T-helper 17 cell (primary cell): ENCODE data around the gene TBC1D1. TPM values are rescaled to one million over a fixed set of nuclear protein-coding genes. Genes with fewer than 3 reads are reported as not detected.

ENCODE experiments used
- ATAC-seq: fragments of 150-1000 bp; cut with Tn5 transposase; 2 replicates; pipeline ENCODE4 v1.10.0; 2021; ENCODE audit warnings: mild to moderate bottlenecking, moderate library complexity
- DNase-seq, 3 donors: peaks; one replicate each; pipeline versions ENCODE4 v3.0.0 to v3.0.0-alpha.2; 2020 to 2021
- H3K9me3 ChIP-seq: one replicate; pipeline ENCODE4 v1.7.0; 2013; ENCODE audit warnings: low read length, mild to moderate bottlenecking; ENCODE audit not compliant: control insufficient read depth, poor library complexity, severe bottlenecking
- H3K27ac Mint-ChIP-seq: one replicate; pipeline ENCODE4 v1.8.0; 2022; ENCODE audit warnings: mild to moderate bottlenecking, moderate library complexity, mixed read lengths
- H3K27me3 Mint-ChIP-seq: one replicate; pipeline ENCODE4 v1.8.0; 2022; ENCODE audit warnings: mixed read lengths
- H3K36me3 Mint-ChIP-seq: one replicate; pipeline ENCODE4 v1.8.0; 2022; ENCODE audit warnings: low read depth, mixed read lengths
- H3K4me1 Mint-ChIP-seq: one replicate; pipeline ENCODE4 v1.8.0; 2022; ENCODE audit warnings: mild to moderate bottlenecking, mixed read lengths
- H3K4me3 Mint-ChIP-seq: one replicate; pipeline ENCODE4 v1.8.0; 2022; ENCODE audit warnings: mild to moderate bottlenecking, moderate library complexity, mixed read lengths
- total RNA-seq, 4 donors: library from RNA in 2 of 4; stranded (reverse) in 2 of 4; gene quantifications; one replicate each; pipeline ENCODE4 v1.2.3 and lab custom pipeline; 2022 to 2026

Gene TBC1D1
- total RNA-seq, 2 donors from 2014 or later, result 45.5 to 51.1 TPM

GRCh38 chr4:37999965-38000364 is 109.1 kb downstream of the TBC1D1 start:
- peaks cover 25% of the 10 kb centered on the region for H3K4me1 Mint-ChIP-seq
- ATAC-seq (no peak), DNase-seq (no peak)
- no peak overlapping the region for H3K4me3 Mint-ChIP-seq
- no peaks in the 10 kb centered on the region for H3K27me3 Mint-ChIP-seq
- H3K36me3 Mint-ChIP-seq, result peaks cover 5% of the 10 kb centered on the region
- H3K27ac Mint-ChIP-seq, result no peak overlapping the region
- no peaks in the 10 kb centered on the region for H3K9me3 ChIP-seq

GRCh38 chr4:38001927-38002326 is 111.0 kb downstream of the TBC1D1 start:
- no peaks in the 10 kb centered on the region for H3K27me3 Mint-ChIP-seq
- H3K27ac Mint-ChIP-seq, result no peak overlapping the region
- H3K4me3 Mint-ChIP-seq, result no peak overlapping the region
- DNase-seq (no peak), ATAC-seq (no peak)
- H3K36me3 Mint-ChIP-seq, result peaks cover 5% of the 10 kb centered on the region
- H3K9me3 ChIP-seq, result no peaks in the 10 kb centered on the region
- peaks cover 27% of the 10 kb centered on the region for H3K4me1 Mint-ChIP-seq

- H3K27me3 Mint-ChIP-seq, result no peaks in the 10 kb centered on the region
- no peak for DNase-seq
- peaks cover 29% of the 10 kb centered on the region for H3K4me1 Mint-ChIP-seq
- H3K4me3 Mint-ChIP-seq, result no peak overlapping the region
- ATAC-seq, result no peak
- H3K36me3 Mint-ChIP-seq, result peaks cover 5% of the 10 kb centered on the region
- no peak overlapping the region for H3K27ac Mint-ChIP-seq
- no peaks in the 10 kb centered on the region for H3K9me3 ChIP-seq
Observed at GRCh38 chr4:38002451-38003071, 111.7 kb downstream of the TBC1D1 start.

DNA sequence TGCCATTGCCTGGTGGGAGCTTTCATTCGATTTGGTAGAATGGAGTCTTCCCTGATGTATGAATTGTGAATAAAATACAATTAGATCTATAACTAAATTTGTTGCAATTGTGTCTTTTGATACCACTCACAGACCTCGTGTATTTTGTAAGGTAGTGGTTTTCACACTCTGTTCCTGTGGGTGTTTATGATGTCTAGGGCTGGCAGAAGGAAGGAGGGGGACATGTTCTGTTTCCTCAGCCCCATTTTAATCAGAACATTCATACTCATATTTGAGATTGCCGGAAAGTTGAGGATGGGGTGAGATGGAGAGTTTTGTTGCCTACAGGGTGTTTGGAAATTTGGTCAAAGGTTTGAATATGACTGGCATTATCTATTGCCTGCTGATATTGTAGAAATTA is 112.2 kb downstream of the TBC1D1 start:
- Mint-ChIP-seq H3K27me3 (no peaks in the 10 kb centered on the region), H3K27ac (no peak overlapping the region), H3K4me3 (no peak overlapping the region), H3K4me1 (peaks cover 26% of the 10 kb centered on the region), H3K36me3 (peaks cover 3% of the 10 kb centered on the region)
- DNase-seq (no peak), ATAC-seq (no peak)
- H3K9me3 ChIP-seq, result no peaks in the 10 kb centered on the region

DNA sequence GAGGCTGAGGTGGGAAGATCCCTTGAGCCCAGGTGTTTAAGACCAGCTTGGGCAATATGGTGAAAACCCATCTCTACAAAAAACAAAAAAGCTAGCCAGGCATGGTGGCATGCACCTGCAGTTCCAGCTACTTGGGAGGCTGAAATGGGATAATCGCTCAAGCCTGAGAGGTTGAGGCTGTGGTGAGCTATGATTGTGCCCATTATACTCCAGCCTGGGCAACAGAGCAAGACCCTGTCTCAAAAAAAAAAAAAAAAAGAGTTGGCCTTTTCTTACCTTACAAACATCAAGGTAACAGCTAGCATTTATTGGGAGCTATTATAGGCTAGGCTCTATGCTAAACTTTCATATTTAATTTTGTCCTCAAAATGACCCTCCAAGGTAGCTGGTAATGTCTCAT is 112.7 kb downstream of the TBC1D1 start:
- no peak for DNase-seq
- H3K9me3 ChIP-seq, result no peaks in the 10 kb centered on the region
- Mint-ChIP-seq H3K27ac (no peak overlapping the region), H3K27me3 (no peaks in the 10 kb centered on the region), H3K4me1 (peaks cover 25% of the 10 kb centered on the region), H3K4me3 (no peak overlapping the region), H3K36me3 (no peaks in the 10 kb centered on the region)
- ATAC-seq, result no peak

DNA sequence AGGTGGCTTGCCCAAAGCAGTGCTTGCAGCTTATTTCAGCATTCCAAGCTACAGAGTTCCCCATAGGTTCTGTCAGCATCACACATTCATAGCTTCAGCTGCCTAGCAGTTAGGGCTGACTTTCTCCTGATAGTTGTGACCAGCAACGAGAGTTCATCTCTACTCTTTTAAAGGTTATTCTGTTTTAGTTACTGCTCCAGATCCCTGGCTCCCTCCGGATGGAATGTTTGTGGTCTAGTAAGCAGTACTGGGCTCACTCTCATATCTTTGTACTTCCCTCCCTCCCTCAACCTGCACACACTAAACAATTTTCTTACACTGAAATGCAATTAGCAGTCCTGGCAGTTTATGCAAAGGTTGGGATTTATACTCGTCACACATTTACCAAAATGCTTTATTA is 113.2 kb downstream of the TBC1D1 start:
- H3K9me3 ChIP-seq, result no peaks in the 10 kb centered on the region
- peaks cover 20% of the 10 kb centered on the region for H3K4me1 Mint-ChIP-seq
- H3K4me3 Mint-ChIP-seq, result no peak overlapping the region
- no peaks in the 10 kb centered on the region for H3K27me3 Mint-ChIP-seq
- no peak for ATAC-seq
- DNase-seq, result no peak
- H3K36me3 Mint-ChIP-seq, result no peaks in the 10 kb centered on the region
- H3K27ac Mint-ChIP-seq, result no peak overlapping the region

DNA sequence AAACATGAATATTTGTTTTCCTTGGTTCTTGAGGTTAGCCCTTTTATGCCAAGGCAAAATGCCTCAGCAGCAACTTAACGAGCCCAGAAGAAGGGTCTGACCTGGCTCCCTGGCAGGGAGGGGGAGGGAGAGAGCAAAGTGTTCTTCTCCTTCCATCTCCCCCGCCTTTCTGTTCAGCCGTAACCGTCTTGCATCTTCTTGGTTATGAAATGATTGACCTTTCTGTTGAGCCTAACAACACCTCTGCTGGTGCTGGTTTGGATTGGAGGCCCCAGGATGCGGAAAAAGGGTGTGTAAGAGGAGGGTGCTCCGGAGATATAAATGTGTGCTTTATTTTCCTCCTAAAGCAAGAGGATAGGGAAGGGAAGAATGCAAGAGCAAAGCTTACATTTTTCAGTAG is 114.0 kb downstream of the TBC1D1 start:
- H3K27me3 Mint-ChIP-seq, result no peaks in the 10 kb centered on the region
- ATAC-seq (no peak), DNase-seq (no peak)
- no peaks in the 10 kb centered on the region for H3K9me3 ChIP-seq
- no peaks in the 10 kb centered on the region for H3K36me3 Mint-ChIP-seq
- peaks cover 20% of the 10 kb centered on the region for H3K4me1 Mint-ChIP-seq
- H3K4me3 Mint-ChIP-seq, result no peak overlapping the region
- peak overlapping the region; percentile 60 for H3K27ac Mint-ChIP-seq

- H3K4me3 Mint-ChIP-seq, result no peak overlapping the region
- no peak overlapping the region for H3K27ac Mint-ChIP-seq
- peaks cover 26% of the 10 kb centered on the region for H3K4me1 Mint-ChIP-seq
- ATAC-seq, result no peak
- H3K27me3 Mint-ChIP-seq, result no peaks in the 10 kb centered on the region
- no peak for DNase-seq
- no peaks in the 10 kb centered on the region for H3K36me3 Mint-ChIP-seq
- no peaks in the 10 kb centered on the region for H3K9me3 ChIP-seq
Observed at GRCh38 chr4:38005637-38006036, 114.8 kb downstream of the TBC1D1 start.

DNA sequence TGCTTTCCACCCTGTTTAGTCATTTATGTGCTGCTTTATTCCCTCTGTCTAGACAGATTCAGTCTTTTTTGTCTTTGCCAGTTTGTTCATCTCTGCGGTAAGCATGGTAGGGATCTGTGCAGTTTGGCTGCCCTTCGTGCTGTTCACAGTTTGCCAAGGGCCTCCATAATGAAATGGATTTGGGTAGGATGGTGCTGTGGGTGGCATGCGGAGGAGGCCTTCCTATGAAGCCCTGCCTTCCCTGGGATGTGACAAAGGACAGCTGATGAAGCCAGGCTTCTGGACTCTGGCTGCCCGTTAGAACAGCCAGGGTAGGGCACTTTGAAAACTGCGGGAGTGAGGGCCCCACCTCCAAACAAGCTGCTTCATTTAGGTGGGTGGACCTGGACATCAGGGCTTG is 116.8 kb downstream of the TBC1D1 start:
- Mint-ChIP-seq H3K4me3 (no peak overlapping the region), H3K27me3 (no peaks in the 10 kb centered on the region), H3K27ac (no peak overlapping the region), H3K4me1 (peaks cover 29% of the 10 kb centered on the region), H3K36me3 (no peaks in the 10 kb centered on the region)
- ATAC-seq (no peak), DNase-seq (no peak)
- H3K9me3 ChIP-seq, result no peaks in the 10 kb centered on the region

DNA sequence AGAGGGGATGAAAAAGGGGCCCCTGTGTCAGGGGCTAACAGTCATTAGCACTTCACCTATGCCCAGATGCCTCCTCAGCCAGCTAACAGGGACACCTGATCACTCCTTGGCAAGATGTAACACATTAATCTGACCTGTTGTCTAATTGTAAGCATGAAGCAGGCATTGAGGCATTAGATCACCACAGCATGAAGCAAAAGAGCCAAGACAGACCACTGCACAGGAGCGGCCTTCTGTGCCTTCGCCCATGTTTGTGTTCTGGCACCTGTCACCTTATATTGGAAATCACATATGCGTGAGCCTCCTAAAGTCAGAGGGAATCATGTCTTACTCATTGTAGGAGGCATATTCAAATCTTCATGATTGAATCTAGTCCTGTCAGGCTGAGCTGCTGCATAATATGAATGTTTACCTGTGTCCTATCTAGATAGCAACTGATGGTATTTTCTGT is 117.7 kb downstream of the TBC1D1 start:
- Mint-ChIP-seq H3K4me3 (no peak overlapping the region), H3K4me1 (peaks cover 25% of the 10 kb centered on the region), H3K27me3 (no peaks in the 10 kb centered on the region), H3K27ac (peak overlapping the region; percentile 24), H3K36me3 (no peaks in the 10 kb centered on the region)
- DNase-seq, result no peak
- H3K9me3 ChIP-seq, result no peaks in the 10 kb centered on the region
- no peak for ATAC-seq

DNA sequence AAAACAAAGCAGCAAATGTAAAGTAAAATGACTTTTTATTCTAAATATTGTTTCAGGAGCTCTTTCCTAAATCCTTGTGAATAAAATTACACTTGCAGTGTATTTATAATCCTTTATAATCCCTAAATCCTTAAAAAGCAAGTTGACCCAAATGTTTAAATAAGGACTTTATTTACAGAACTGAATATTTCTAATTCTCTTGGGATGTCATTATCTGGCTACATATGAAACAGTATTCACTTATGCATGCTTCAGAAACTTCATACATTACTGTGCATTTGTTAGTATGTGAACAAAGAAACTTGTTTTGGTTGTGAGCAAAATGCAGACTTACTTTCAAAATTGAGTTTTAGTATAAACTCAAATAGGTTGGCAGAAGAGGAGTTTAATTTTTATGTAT is 118.5 kb downstream of the TBC1D1 start:
- no peak for ATAC-seq

GRCh38 chr4:38009949-38010348 is 119.1 kb downstream of the TBC1D1 start:
- H3K36me3 Mint-ChIP-seq, result no peaks in the 10 kb centered on the region

More for the DNA sequence above, 118.5 kb downstream of the TBC1D1 start:
- H3K36me3 Mint-ChIP-seq, result no peaks in the 10 kb centered on the region
- no peaks in the 10 kb centered on the region for H3K27me3 Mint-ChIP-seq
- no peaks in the 10 kb centered on the region for H3K9me3 ChIP-seq
- no peak overlapping the region for H3K27ac Mint-ChIP-seq
- no peak for DNase-seq
- H3K4me3 Mint-ChIP-seq, result no peak overlapping the region
- H3K4me1 Mint-ChIP-seq, result peaks cover 25% of the 10 kb centered on the region

GRCh38 chr4:38011511-38012162 is 120.8 kb downstream of the TBC1D1 start:
- Mint-ChIP-seq H3K36me3 (no peaks in the 10 kb centered on the region), H3K27me3 (no peaks in the 10 kb centered on the region), H3K27ac (no peak overlapping the region), H3K4me1 (peaks cover 17% of the 10 kb centered on the region), H3K4me3 (no peak overlapping the region)
- DNase-seq, result no peak
- H3K9me3 ChIP-seq, result no peaks in the 10 kb centered on the region
- no peak for ATAC-seq

More at GRCh38 chr4:38009949-38010348, 119.1 kb downstream of the TBC1D1 start:
- H3K4me1 Mint-ChIP-seq, result peaks cover 20% of the 10 kb centered on the region
- ATAC-seq (no peak), DNase-seq (no peak)
- no peak overlapping the region for H3K4me3 Mint-ChIP-seq
- H3K27ac Mint-ChIP-seq, result no peak overlapping the region
- H3K27me3 Mint-ChIP-seq, result no peaks in the 10 kb centered on the region
- H3K9me3 ChIP-seq, result no peaks in the 10 kb centered on the region
